PFSK-1 (cell line): ENCODE data around the gene SPG7.

Experiments used
- FOXP2 ChIP-seq: optimal IDR thresholded peaks from 2 replicates; pipeline ENCODE3; 2011; ENCODE audit warnings: borderline replicate concordance, control low read depth, inconsistent platforms; ENCODE audit not compliant: insufficient read depth; ENCODE audit errors: extremely low read length, extremely low read depth
- POLR2AphosphoS5 ChIP-seq: IDR thresholded peaks from 2 replicates; pipeline ENCODE4 v1.6.1; 2012; ENCODE audit warnings: low read depth, mild to moderate bottlenecking, control low read depth, low read length, moderate library complexity
- SIN3A ChIP-seq: IDR thresholded peaks from 2 replicates; pipeline ENCODE4 v1.6.1; 2012; ENCODE audit warnings: mild to moderate bottlenecking, low read length, moderate library complexity, borderline replicate concordance; ENCODE audit not compliant: insufficient read depth
- TAF1 ChIP-seq: IDR thresholded peaks from 2 replicates; pipeline ENCODE4 v1.6.1; 2012; ENCODE audit warnings: low read length, control low read depth, borderline replicate concordance; ENCODE audit not compliant: insufficient read depth
- TF ChIP-seq, protein P1 (sequence below), 2 experiments: IDR thresholded peaks; 2 replicates each; pipeline versions ENCODE4 v1.6.1 to v1.8.0; 2011 to 2012; ENCODE audit warnings: low read depth in 2 of 2, low read length in 2 of 2, control low read depth in 1 of 2, inconsistent platforms in 1 of 2, mild to moderate bottlenecking in 1 of 2, moderate library complexity in 1 of 2; ENCODE audit not compliant: insufficient read depth in 1 of 2

Gene SPG7

DNA sequence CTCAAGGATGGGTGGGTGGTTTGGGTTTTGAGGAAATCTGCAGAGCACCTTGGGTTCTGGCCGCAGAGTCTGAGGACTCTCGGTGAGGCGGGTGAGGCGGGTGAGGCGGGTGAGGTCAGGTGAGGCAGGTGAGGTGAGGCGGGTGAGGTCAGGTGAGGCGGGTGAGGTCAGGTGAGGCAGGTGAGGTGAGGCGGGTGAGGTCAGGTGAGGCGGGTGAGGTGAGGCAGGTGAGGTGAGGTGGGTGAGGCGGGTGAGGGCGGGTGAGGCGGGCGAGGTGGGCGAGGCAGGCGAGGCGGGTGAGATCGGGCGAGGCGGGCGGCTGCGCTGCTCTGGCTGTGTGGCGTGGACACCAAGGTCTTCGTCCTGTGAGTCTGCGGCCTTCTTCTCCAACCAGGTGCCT, 28.2 kb downstream of the SPG7 start:
- TF ChIP-seq SIN3A (no peak), FOXP2 (no peak), POLR2AphosphoS5 (no peak), TAF1 (no peak)
- TF ChIP-seq, protein P1, sequence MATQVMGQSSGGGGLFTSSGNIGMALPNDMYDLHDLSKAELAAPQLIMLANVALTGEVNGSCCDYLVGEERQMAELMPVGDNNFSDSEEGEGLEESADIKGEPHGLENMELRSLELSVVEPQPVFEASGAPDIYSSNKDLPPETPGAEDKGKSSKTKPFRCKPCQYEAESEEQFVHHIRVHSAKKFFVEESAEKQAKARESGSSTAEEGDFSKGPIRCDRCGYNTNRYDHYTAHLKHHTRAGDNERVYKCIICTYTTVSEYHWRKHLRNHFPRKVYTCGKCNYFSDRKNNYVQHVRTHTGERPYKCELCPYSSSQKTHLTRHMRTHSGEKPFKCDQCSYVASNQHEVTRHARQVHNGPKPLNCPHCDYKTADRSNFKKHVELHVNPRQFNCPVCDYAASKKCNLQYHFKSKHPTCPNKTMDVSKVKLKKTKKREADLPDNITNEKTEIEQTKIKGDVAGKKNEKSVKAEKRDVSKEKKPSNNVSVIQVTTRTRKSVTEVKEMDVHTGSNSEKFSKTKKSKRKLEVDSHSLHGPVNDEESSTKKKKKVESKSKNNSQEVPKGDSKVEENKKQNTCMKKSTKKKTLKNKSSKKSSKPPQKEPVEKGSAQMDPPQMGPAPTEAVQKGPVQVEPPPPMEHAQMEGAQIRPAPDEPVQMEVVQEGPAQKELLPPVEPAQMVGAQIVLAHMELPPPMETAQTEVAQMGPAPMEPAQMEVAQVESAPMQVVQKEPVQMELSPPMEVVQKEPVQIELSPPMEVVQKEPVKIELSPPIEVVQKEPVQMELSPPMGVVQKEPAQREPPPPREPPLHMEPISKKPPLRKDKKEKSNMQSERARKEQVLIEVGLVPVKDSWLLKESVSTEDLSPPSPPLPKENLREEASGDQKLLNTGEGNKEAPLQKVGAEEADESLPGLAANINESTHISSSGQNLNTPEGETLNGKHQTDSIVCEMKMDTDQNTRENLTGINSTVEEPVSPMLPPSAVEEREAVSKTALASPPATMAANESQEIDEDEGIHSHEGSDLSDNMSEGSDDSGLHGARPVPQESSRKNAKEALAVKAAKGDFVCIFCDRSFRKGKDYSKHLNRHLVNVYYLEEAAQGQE (IDR thresholded peaks at IDR 0.05; ENCODE audit: insufficient read depth in 1 of 2, low read depth in 2 of 2, low read length in 2 of 2) = no peak

- TF ChIP-seq POLR2AphosphoS5 = no peak
- TF ChIP-seq, protein P1 (IDR thresholded peaks at IDR 0.05; ENCODE audit: insufficient read depth in 1 of 2, low read depth in 2 of 2, low read length in 2 of 2) = no peak
- no peak for TF ChIP-seq SIN3A
- TF ChIP-seq TAF1 = no peak
- no peak for TF ChIP-seq FOXP2
Observed at GRCh38 chr16:89536886-89537548, 28.8 kb downstream of the SPG7 start.

- TF ChIP-seq, protein P1 (IDR thresholded peaks at IDR 0.05; ENCODE audit: insufficient read depth in 1 of 2, low read depth in 2 of 2, low read length in 2 of 2) = no peak
- TF ChIP-seq TAF1 = no peak
- no peak for TF ChIP-seq POLR2AphosphoS5
- TF ChIP-seq SIN3A = no peak
- no peak for TF ChIP-seq FOXP2
Observed at GRCh38 chr16:89537549-89537925, 29.3 kb downstream of the SPG7 start.

DNA sequence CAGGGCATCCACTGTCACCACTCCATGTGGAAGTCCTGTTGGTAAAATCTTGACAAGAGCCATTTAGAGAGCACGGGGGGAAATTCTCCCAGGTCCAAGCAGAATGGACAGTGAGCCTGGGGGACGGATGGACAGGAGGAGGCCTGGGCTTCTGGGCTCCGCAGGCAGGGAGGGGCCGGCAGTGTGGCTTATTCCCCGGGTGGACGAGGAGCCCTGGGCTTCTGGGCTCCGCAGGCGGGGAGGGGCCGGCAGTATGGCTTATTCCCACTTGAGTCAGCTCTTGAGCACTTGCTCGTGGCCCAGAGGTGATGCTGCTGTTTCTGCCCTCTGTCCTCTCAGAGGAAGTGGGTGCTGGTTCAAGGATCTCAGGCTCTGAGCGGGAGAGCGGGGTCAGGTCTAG, 30.1 kb downstream of the SPG7 start:
- TF ChIP-seq POLR2AphosphoS5 (no peak), SIN3A (no peak), TAF1 (no peak), FOXP2 (no peak)
- TF ChIP-seq, protein P1 (IDR thresholded peaks at IDR 0.05; ENCODE audit: insufficient read depth in 1 of 2, low read depth in 2 of 2, low read length in 2 of 2) = no peak
